22Rv1 (cell line): Measurements from ENCODE around the gene DPYSL4.

Source experiments
- H3K27ac ChIP-seq: fragments of 450-650 bp; 2 replicates; pipeline ENCODE4 v1.5.1; 2017
- CTCF ChIP-seq: fragments of 450-650 bp; IDR thresholded peaks from 2 replicates; pipeline ENCODE4 v1.5.1; 2017; ENCODE audit warnings: mild to moderate bottlenecking
- ZFX ChIP-seq: fragments of 450-650 bp; IDR thresholded peaks from 2 replicates; pipeline ENCODE4 v1.6.1; 2017; ENCODE audit warnings: antibody characterized with exemption, borderline replicate concordance

DPYSL4 gene

GRCh38 chr10:132226586-132227405 lies 40.0 kb downstream of the DPYSL4 start:
- TF ChIP-seq CTCF = no peak
- TF ChIP-seq ZFX = no peak
- no peak overlapping the region for H3K27ac ChIP-seq

- no peak for TF ChIP-seq CTCF
- H3K27ac ChIP-seq = no peak overlapping the region
These were observed 41.2 kb downstream of the DPYSL4 start for GRCh38 chr10:132227851-132228390.

GRCh38 chr10:132228616-132229015 lies 41.9 kb downstream of the DPYSL4 start:
- H3K27ac ChIP-seq = no peak overlapping the region
- no peak for TF ChIP-seq ZFX
- TF ChIP-seq CTCF = no peak

GRCh38 chr10:132229096-132229495 lies 42.3 kb downstream of the DPYSL4 start:
- TF ChIP-seq CTCF (no peak), ZFX (no peak)
- H3K27ac ChIP-seq = no peak overlapping the region

- TF ChIP-seq CTCF (no peak), ZFX (no peak)
- no peak overlapping the region for H3K27ac ChIP-seq
These were observed 43.2 kb downstream of the DPYSL4 start for GRCh38 chr10:132229834-132230556.

GRCh38 chr10:132230557-132231210 lies 43.9 kb downstream of the DPYSL4 start:
- no peak overlapping the region for H3K27ac ChIP-seq
- TF ChIP-seq CTCF (no peak), ZFX (no peak)
